HEK293T (cell line): Measurements from ENCODE around the gene USP31.

ENCODE experiments used
- CTCF ChIA-PET: fragments of 350-600 bp; formaldehyde crosslinking; extraction: SDS; loops from one replicate; lab custom pipeline; 2021; ENCODE audit warnings: antibody characterized with exemption, inconsistent platforms; lab: Yijun Ruan, JAX
- POLR2A ChIA-PET: fragments of 350-600 bp; formaldehyde crosslinking; extraction: SDS; loops from one replicate; lab custom pipeline; 2020; ENCODE audit warnings: antibody characterized with exemption, inconsistent platforms; lab: Yijun Ruan, JAX
- DNase-seq: peaks from one replicate; pipeline ENCODE4 v3.0.0; 2012; ENCODE audit warnings: mixed read lengths; ENCODE audit errors: extremely low spot score
- ARNT ChIP-seq: fragments of 450-650 bp; IDR thresholded peaks from 2 replicates; pipeline ENCODE4 v1.6.1; 2017; ENCODE audit warnings: mild to moderate bottlenecking
- BHLHE40 ChIP-seq: fragments of 450-650 bp; IDR thresholded peaks from 2 replicates; pipeline ENCODE4 v1.6.1; 2016; ENCODE audit warnings: mild to moderate bottlenecking, moderate library complexity, borderline replicate concordance
- CTBP1 ChIP-seq: fragments of 450-650 bp; IDR thresholded peaks from 2 replicates; pipeline ENCODE4 v1.6.1; 2016; ENCODE audit warnings: borderline replicate concordance
- ELF4 ChIP-seq: fragments of 450-650 bp; IDR thresholded peaks from 2 replicates; pipeline ENCODE4 v1.6.1; 2017; ENCODE audit warnings: antibody characterized with exemption
- FOXA1 ChIP-seq: fragments of 450-650 bp; IDR thresholded peaks from 2 replicates; pipeline ENCODE4 v1.6.1; 2016; ENCODE audit warnings: mild to moderate bottlenecking
- FOXK2 ChIP-seq: fragments of 450-650 bp; IDR thresholded peaks from 2 replicates; pipeline ENCODE4 v1.6.1; 2016; ENCODE audit warnings: mild to moderate bottlenecking
- FOXM1 ChIP-seq: fragments of 450-650 bp; IDR thresholded peaks from 2 replicates; pipeline ENCODE4 v1.6.1; 2017; ENCODE audit warnings: mild to moderate bottlenecking, borderline replicate concordance
- HDGF ChIP-seq: fragments of 450-650 bp; IDR thresholded peaks from 2 replicates; pipeline ENCODE4 v1.6.1; 2017; ENCODE audit warnings: antibody characterized with exemption, borderline replicate concordance
- L3MBTL2 ChIP-seq: fragments of 450-650 bp; conservative IDR thresholded peaks from 2 replicates; pipeline ENCODE4 v1.6.1; 2016; ENCODE audit warnings: mild to moderate bottlenecking
- LEF1 ChIP-seq: fragments of 450-650 bp; IDR thresholded peaks from 2 replicates; pipeline ENCODE4 v1.6.1; 2017; ENCODE audit warnings: mild to moderate bottlenecking, borderline replicate concordance
- NFRKB ChIP-seq: fragments of 450-650 bp; IDR thresholded peaks from 2 replicates; pipeline ENCODE4 v1.6.1; 2016; ENCODE audit warnings: mild to moderate bottlenecking, moderate library complexity
- SP1 ChIP-seq: fragments of 450-650 bp; IDR thresholded peaks from 2 replicates; pipeline ENCODE4 v1.6.1; 2017
- SUZ12 ChIP-seq: fragments of 450-650 bp; IDR thresholded peaks from 2 replicates; pipeline ENCODE4 v1.6.1; 2016; ENCODE audit warnings: mild to moderate bottlenecking
- TARDBP ChIP-seq: fragments of 450-650 bp; IDR thresholded peaks from 2 replicates; pipeline ENCODE4 v1.6.1; 2016
- ZNF384 ChIP-seq: fragments of 450-650 bp; IDR thresholded peaks from 2 replicates; pipeline ENCODE4 v1.6.1; 2016
- TF ChIP-seq, protein P1 (sequence below): fragments of 450-650 bp; IDR thresholded peaks from 2 replicates; pipeline ENCODE4 v1.6.1; 2016

Gene USP31

DNA sequence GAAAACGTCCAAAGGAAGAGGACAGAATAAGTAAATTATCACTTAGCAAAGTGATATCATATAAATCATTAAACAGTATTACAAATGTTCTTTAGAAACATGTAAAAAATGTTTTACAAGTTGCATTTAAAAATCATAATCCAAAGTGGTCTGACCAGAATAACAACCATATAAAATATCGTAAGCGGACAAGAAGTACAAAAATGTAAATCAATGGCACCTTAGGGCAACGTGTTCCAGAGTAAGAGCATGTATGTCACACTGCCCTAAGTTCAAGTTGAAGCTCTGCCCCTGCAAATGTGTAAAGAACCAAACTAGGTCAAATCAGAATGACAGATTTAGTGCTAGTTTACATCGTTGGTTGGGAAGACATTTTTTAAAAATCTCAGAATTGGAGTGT, 11.4 kb downstream of the USP31 start:
- DNase-seq: no peak
- POLR2A ChIA-PET: no interaction called here

DNA sequence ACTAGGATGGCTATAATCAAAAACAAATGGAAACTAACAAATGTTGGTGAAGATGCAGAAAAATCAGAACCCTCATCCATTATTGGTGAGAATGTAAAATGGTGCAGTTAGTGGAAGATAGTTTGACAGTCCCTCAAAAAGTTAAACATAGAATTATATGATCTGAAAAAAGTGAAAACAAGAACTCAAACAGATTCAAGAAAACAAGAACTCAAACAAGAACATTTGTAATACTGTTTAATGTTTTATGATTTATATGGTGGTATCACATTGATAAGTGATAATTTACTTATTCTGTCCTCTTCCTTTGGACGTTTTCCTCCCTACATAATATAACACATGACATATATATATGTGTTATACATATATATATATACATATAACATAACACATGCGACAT, 12.0 kb downstream of the USP31 start:
- ChIA-PET POLR2A (no interaction called here), CTCF (no interaction called here)
- TF ChIP-seq TARDBP (no peak), FOXA1 (no peak), FOXK2 (no peak), ZNF384 (no peak), HDGF (no peak), L3MBTL2 (no peak), SP1 (no peak), ELF4 (no peak), CTBP1 (no peak)
- TF ChIP-seq, protein P1, sequence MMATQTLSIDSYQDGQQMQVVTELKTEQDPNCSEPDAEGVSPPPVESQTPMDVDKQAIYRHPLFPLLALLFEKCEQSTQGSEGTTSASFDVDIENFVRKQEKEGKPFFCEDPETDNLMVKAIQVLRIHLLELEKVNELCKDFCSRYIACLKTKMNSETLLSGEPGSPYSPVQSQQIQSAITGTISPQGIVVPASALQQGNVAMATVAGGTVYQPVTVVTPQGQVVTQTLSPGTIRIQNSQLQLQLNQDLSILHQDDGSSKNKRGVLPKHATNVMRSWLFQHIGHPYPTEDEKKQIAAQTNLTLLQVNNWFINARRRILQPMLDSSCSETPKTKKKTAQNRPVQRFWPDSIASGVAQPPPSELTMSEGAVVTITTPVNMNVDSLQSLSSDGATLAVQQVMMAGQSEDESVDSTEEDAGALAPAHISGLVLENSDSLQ: no peak
- no peak for DNase-seq

More for the DNA sequence above, 11.4 kb downstream of the USP31 start:
- CTCF ChIA-PET: no interaction called here
- TF ChIP-seq BHLHE40: no peak
- no peak for TF ChIP-seq TARDBP
- no peak for TF ChIP-seq ELF4
- TF ChIP-seq, protein P1: no peak
- no peak for TF ChIP-seq FOXA1
- no peak for TF ChIP-seq FOXK2
- TF ChIP-seq FOXM1: no peak
- TF ChIP-seq L3MBTL2: no peak
- TF ChIP-seq ARNT: no peak
- TF ChIP-seq LEF1: no peak
- TF ChIP-seq SP1: no peak
- TF ChIP-seq SUZ12: no peak
- TF ChIP-seq ZNF384: no peak
- no peak for TF ChIP-seq HDGF
- TF ChIP-seq CTBP1: no peak
- no peak for TF ChIP-seq NFRKB

DNA sequence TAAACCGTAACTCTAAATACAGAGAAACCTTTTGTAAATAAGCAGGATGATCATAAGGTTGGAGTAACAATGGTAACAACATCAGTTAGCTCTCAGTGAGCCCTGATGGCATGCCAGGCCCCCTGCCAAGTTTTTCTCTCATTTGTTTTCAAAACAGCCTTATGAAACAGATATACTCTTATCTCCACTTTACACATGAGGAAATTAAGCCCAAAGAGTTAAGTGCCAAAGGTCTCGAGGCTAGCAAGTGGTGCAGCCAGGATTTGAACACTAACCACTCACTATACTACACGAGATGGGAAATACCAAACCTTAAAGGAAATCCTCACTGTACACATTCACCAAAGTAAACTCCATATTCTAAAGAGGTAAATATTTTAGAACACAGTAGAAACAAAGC, 15.0 kb downstream of the USP31 start:
- no peak for DNase-seq
- ChIA-PET POLR2A (interaction anchor here (1.3 kb wide), 1 partner anchor 15 kb away, joined by 4 read pairs; the partner anchor contains the start of gene USP31), CTCF (interaction anchor here (0.6 kb wide), 1 partner anchor 1556 kb away, joined by 3 read pairs; no protein-coding TSS in a partner anchor)
- TF ChIP-seq TARDBP (no peak), L3MBTL2 (no peak), LEF1 (no peak), FOXK2 (no peak), FOXA1 (no peak), SP1 (no peak), HDGF (no peak), FOXM1 (no peak), SUZ12 (no peak), ZNF384 (no peak), BHLHE40 (no peak), CTBP1 (no peak)
- TF ChIP-seq, protein P1: no peak

DNA sequence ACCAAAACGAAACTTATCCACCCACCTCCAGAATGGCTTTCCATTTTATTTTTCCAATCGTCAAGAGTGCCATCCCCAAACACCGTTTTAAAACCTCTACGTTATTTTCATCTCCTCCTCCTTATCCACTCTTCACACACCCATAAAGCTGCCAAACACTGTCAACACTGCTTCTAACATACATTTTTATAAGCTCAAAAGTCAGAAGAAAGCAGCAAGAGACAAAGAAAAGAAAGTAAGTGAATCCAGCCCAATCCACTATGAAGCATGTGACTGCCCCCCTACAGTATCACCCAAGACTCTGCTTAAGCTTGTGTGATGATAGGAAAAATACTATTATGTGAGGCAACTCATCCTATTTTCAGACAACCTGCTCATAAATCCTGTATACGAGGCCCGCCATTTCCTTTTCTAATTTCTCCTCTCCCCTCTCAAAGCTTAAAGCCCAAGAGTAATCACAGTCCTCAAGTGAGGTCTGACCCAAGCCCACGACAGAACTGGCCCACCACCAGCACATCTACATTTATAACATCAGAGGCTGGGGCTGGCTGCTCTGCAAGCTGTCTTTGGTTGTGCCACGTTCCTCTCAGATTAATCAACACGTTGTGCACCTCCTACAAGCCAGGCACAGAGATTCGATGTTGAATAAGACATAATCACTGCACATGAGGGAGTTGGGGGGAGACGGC, 16.3 kb downstream of the USP31 start:
- ChIA-PET POLR2A (interaction anchor here (0.8 to 1.2 kb wide), 2 partner anchors 16 to 53 kb away, joined by 3 read pairs; partner anchors contain the start of gene USP31), CTCF (interaction anchor here (0.6 to 0.7 kb wide), 2 partner anchors 293 to 1883 kb away, joined by 4 read pairs; no protein-coding TSS in a partner anchor)
- DNase-seq: no peak
- TF ChIP-seq, protein P1: peak; percentile 41
- no peak for TF ChIP-seq ZNF384

DNA sequence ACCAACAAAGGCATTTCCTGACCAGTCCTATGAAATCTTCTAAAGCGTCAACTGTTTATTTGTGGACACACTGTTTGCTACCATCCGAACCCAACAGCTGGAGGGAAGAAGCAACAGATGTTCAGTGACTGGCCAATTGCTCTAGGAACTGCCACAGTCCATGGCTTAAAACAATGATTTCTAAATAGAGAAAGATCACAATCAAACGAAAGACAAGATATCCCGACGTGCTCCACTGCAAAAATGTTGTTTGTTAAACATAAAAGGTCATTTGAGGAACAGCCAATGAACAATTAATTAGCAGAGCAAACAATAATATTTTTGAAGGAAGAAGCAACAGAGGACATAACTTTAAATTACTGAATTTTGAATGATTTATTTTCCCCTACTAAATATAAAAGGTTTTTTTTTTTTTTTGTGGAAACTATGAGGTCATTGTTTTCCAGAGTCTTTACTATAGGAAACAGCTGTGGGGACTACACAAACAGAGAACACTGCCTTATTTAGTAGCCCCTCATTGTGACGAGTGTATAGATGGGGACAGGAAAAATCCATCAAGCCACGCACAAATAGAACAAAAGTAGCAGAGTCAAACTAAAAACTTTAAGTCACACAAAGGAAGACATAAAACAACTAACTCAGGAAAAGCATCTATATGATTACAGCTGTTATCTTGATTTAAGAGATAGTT, 17.2 kb downstream of the USP31 start:
- ChIA-PET CTCF (interaction anchor here (0.7 kb wide), 1 partner anchor 294 kb away, joined by 4 read pairs; no protein-coding TSS in a partner anchor), POLR2A (interaction anchor here (1.2 kb wide), 2 partner anchors 12 to 17 kb away, joined by 3 read pairs; partner anchors contain the start of gene USP31)
- TF ChIP-seq ZNF384 (peak; percentile 57; the same call in 1 of the 2 replicates), ARNT (no peak), HDGF (no peak), TARDBP (no peak), NFRKB (no peak)
- no peak for DNase-seq
